ENCODE measurements around the gene MIPEP.
"Not testable (repeated sequence)": the region's sequence is repeated elsewhere in the genome, so short reads cannot be mapped to it uniquely, and the experiment has no call there.

MIPEP gene

GRCh38 chr13:23888658-23889614 is at the start of gene MIPEP:
TSS of gene MIPEP (minus strand) at chr13:23889400. CDS start at chr13:23889320, 80 bp downstream.
- peak; percentile 97 to 99 for DNase-seq

GRCh38 chr13:23934520-23934919 is 45.3 kb upstream of the MIPEP start:
- no peak for DNase-seq

- no peak for DNase-seq
Measured at GRCh38 chr13:23928985-23929384, 39.8 kb upstream of the MIPEP start.

GRCh38 chr13:23923031-23923430 is 33.8 kb upstream of the MIPEP start:
- DNase-seq, result no peak

- no peak for DNase-seq
Measured at GRCh38 chr13:23922005-23922932, 33.1 kb upstream of the MIPEP start.

- DNase-seq, result peak; percentile 60 to 68
Measured at GRCh38 chr13:23921451-23921888, 32.3 kb upstream of the MIPEP start.

- DNase-seq, result no peak
Measured at GRCh38 chr13:23919006-23919405, 29.8 kb upstream of the MIPEP start.

- no peak for DNase-seq
Measured at GRCh38 chr13:23918208-23918607, 29.0 kb upstream of the MIPEP start.

- DNase-seq, result peak in 1 of 2 experiments; percentile 61
Measured at GRCh38 chr13:23915308-23915707, 26.1 kb upstream of the MIPEP start.

GRCh38 chr13:23912469-23912868 is 23.3 kb upstream of the MIPEP start:
- DNase-seq, result no peak

- DNase-seq, result no peak
Measured at GRCh38 chr13:23909606-23910005, 20.4 kb upstream of the MIPEP start.

GRCh38 chr13:23905766-23906165 is 16.6 kb upstream of the MIPEP start:
- DNase-seq, result no peak

GRCh38 chr13:23903906-23904280 is 14.7 kb upstream of the MIPEP start:
- no peak for DNase-seq

- DNase-seq, result no peak
Measured at GRCh38 chr13:23902975-23903905, 14.0 kb upstream of the MIPEP start.

GRCh38 chr13:23901365-23901764 is 12.2 kb upstream of the MIPEP start:
- peak in 1 of 2 experiments; percentile 16 for DNase-seq

GRCh38 chr13:23899555-23899954 is 10.4 kb upstream of the MIPEP start:
- DNase-seq, result peak in 1 of 2 experiments; percentile 57

GRCh38 chr13:23898101-23898500 is 8.9 kb upstream of the MIPEP start:
- no peak for DNase-seq

- DNase-seq, result not testable (repeated sequence)
Measured at GRCh38 chr13:23897452-23897919, 8.3 kb upstream of the MIPEP start, which contains the start of gene C1QTNF9B. TSS of gene C1QTNF9B (minus strand) at chr13:23897502.

GRCh38 chr13:23894746-23895145 is 5.5 kb upstream of the MIPEP start:
- not testable (repeated sequence) for DNase-seq

- not testable (repeated sequence) for DNase-seq
Measured at GRCh38 chr13:23893791-23894190, 4.6 kb upstream of the MIPEP start.
